HG03442 (cell line): ENCODE results near the gene HDAC11.
A peak's percentile ranks its signal among the peaks of the same experiment; 100 is the strongest.
"Not testable (repeated sequence)": the region's sequence is repeated elsewhere in the genome, so short reads cannot be mapped to it uniquely, and the experiment has no call there.

Experiments
- ATAC-seq: cut with Tn5 transposase; IDR thresholded peaks from one replicate; pipeline ENCODE4 v1.9.1; 2021; ENCODE audit warnings: mild to moderate bottlenecking, moderate library complexity; ENCODE audit not compliant: unreplicated experiment

The HDAC11 gene

DNA sequence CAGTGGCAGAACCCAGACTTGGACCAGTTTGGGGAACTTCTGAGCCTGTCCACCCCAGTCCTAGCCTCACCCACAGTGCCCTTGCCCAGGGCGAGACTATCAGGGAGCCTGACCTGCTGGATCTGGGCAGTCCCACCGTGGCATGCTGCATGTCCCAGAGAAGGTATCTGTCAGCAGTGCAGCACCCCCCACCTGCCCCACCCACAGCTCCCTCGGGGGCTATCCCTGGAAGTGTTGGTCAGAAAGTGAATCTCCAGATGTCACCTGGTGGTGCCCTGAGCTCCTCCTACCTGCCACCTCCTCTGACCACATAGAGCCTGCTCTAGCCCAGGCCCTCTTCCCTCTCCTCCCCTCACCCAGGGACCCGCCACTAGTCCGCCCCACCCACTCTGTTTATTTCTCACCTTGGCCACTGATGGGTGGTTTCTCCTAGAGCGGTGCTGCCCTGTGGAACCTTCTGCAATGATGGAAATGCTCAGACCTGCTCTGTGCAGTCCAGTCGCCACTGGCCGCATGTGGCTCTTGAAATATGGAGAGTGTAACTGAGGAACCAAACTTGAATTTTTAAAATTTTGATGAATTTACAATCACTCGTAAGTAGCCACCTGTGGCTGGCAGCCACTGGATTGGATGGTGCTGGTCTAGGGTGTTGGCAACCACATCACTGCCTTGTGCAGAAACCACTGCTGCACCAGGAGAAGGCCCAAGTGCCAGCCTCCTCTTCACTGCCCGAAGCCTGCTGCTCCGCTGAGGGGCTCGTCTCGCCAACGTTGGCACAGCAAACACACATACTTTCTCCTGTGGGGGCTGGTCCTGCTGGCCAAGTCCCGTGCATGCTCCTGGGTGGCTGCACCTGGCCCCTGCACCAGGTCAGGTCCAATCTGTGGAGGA, 13.1 kb downstream of the HDAC11 start:
- no peak for ATAC-seq

DNA sequence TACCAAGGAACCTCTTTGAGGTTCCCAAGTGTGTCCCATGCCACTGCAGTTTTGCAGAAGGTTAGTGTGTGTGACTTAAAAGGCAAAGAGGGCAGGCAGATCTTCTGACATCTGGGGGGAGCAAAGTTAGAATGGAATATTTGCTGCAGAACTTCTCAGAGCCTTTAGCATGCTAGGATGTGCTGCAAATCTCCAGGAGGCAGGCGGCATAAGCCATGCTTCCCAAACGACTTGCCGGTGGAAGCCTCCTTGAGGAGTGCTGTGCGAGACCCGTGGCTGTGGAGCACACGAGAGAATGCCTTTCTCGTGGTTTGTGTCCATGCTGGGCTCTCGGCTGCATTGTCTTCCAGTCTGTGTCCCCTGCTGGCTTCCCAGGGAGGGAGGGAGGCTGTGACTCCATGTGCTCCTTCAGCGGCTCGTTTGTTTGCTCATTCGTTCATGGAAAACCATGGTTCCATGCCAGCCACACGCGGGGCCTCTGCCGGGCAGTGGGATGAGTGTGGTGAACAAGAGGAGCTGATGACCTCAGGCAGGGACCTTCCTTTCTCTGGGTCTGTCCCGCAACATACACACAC, 13.8 kb downstream of the HDAC11 start:
- no peak for ATAC-seq

DNA sequence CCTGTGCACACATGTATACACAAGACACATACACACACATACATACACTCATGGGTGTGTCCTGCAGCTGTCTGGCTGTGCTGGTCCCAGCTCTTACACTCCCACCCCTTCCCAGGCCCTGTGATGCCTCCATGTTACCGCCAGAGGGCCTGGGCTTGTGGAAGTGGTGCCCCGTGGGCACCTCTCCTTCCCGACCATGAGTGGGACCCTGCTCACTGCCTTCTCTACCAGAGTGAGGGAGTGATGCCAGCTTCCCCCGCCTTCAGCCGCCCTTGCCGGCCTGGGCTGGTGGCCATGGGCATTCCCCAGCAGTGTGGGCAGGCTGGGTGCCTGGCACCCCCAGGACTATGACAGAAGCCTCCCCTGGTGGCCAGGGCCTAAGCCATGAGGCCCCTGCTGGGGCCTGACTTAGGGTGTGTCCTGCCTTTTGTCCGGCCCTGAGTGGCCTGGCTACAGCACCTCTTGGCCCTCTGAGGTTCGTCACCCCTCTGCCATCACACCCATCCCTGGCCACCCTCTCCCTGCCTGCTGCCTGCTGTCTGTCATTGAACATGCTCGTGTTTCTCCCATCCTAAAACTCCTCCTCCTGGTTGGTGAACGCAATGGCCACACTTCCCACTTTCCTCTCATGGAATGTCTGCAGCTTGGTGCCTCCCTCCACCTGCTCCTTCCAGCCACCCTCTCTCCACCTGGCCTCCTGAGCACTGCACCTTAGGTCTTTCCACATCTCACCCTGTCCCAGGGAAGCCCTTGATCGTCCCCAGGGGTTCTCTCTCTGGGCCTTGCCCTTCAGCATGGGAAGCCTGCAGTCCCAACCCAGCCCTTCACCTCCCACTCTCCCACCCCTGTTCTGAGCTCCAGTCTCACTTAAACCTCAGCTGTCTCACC, 14.6 kb downstream of the HDAC11 start:
- no peak for ATAC-seq

DNA sequence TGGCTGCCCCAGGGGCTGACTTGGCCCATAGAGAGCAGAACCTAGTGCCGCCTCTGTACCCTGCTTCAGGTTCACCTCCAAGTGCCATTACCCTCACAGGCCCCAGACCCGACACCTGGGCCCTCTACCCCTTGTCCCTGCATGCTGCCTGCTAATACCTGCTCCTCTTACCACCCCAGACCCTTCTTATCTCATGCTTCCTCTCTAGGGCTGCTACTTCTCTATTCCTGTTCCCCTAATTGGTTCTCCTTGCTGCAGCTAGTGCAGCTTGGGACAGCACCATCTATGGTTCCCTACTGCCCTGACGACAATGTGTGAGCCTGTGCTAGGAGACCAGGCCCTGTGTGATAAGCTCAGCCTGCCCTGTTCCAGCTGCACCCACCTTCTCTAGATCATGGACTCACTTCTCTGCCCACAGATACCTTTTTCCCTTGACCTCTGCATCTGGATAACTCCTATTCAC, 15.3 kb downstream of the HDAC11 start:
- ATAC-seq: no peak

DNA sequence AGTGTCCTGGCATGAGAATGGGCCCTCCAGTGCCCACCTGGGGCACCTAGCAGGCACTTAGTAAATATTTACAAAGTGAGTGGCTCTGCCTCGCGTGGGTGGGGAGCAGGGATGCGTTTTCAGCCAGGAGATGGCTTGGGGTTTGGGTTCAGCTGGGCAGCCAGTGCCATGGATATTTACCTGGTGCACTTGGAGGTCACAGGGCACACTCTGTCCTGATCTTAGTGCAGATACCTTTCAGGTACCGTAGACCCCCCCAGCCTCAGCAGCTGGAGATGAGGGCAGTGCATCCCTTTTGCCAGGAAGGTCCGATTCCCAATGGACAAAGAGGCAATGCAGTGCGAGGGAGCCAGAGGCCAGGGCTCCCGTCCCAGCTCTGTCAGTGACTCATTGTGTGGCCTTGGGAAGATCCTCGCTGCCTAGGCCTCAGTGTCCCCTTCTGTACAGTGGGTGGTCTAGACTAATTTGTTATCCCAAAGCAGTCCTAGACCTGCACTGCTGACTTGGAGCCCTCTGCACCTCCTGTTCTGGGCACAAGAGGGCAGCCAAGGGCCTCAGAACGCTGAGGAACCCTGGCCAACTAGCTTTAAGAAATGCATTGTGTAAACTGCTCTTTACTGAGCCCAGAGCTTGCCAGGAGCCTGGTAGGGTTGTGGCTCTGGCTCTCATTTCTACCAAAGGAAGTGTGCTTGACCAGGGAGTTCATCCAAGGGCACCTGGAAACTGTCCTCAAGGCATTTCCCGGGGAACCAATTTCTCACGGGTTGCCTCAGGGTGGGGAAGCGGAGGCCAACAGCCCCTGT, 16.0 kb downstream of the HDAC11 start:
- ATAC-seq: peak; percentile 63

DNA sequence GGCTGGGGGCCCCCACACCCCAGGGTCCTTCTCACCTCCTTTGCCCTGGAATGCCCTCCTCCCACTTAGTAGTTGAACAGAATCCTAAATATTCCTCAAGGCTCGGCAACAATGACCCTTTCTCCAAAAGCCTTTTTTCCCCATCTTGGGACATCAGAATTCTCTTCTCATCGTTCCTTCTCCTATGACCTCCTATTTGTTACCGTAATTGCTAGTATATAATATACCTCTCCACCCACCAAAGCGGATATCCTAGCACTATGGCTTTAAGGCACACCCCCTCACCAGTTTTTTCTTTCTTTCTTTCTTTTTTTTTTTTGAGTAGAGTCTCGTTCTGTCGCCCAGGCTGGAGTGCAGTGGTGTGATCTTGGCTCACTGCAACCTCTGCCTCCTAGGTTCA, 16.8 kb downstream of the HDAC11 start:
- ATAC-seq: no peak

DNA sequence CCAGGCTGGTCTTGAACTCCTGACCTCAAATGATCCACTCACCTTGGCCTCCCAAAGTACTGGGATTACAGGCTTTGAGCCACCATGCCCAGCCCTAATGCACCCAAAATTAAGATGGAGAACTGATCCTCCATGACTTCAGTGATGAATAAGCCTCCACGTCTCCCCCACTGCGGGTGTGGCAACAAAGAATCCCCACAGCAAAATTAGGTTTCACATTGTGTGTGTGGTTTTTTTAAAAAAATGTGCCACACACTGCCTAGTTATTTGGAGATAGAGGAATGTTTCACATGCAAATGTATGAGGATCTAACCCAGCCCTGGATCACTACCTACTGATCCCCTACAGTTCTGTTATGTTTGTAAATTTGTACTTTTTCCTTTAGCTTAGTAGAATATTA, 17.3 kb downstream of the HDAC11 start:
- no peak for ATAC-seq

DNA sequence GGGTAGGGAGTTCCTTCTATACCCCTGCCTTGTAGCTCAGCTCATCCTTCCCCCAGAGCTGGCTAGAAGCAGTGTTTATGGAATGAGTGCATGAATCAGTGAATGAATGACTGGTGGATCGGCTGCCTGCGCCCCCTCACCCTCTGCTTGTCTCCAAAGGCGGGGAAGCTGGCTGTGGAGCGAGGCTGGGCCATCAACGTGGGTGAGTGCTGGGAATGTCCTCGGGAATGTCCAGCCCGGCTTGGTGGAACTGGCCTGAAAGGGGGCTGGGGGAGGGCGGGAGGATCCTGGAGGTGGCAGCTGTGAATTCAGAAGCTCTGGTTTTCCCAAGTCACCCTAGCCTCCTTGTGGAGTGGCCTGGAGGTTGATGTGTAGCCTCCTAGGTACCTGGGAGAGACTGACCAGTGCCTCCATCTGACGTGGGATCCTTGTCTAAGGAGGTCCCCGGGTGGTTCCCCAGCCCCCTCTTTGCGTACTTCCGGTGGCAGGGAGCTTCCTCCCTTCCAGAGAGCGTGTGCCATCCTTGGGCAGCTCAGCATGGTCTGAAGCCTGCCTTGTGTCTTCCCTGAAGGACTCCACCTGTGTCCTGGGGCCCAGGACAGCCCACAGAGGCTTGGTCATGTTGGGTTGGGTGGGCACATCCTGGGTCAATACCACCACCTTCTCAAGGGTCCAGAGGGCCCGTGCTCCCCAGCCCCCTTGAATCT, 18.4 kb downstream of the HDAC11 start:
- ATAC-seq: no peak

DNA sequence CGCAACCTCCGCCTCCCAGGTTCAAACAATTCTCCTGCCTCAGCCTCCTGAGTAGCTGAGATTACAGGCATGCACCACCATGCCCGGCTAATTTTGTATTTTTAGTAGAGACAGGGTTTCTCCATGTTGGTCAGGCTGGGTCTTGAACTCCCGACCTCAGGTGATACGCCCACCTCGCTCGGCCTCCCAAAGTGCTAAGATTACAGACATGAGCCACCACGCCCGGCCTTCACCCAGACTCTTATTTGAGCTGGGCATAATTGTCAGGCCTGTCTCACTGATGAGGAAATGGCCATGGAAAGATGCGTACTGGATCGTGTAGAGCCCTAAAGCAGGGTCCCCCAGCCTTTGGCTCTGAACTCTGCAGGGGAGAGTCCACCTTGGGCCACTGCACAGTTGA, 19.1 kb downstream of the HDAC11 start:
- ATAC-seq: not testable (repeated sequence)

DNA sequence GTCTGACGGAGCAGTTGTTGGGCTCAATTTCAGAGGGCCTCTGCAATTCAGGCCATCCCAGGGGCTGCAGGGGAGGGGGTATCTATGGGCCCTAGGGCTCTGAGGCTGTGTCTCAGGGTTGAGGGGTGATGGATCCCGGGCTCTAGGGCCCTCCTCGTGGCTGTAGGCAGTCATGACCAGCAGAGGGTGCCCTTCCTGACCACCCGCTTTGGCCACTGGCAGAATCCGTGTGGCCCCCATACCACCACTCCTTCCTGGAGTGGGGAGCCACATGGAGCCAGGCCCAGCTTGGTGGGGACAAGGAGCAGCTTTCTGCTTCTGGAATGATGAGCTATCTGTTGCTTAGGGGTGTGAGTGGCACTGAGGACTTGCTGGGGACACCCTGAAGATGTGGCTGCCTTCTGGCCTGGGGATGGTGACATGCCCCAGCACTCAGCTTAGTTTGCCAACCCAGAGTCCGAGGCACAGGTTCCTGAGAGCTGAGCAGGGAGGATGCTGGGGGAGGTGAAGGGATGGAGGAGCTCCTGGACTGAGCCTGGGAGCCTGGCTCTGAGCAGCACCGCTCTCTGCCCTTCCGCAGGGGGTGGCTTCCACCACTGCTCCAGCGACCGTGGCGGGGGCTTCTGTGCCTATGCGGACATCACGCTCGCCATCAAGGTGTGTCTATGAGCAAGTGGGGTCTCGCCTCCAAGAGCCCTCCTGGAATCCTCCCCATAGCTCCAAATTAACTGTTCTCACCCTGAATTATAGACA, 20.2 kb downstream of the HDAC11 start:
- ATAC-seq: no peak

DNA sequence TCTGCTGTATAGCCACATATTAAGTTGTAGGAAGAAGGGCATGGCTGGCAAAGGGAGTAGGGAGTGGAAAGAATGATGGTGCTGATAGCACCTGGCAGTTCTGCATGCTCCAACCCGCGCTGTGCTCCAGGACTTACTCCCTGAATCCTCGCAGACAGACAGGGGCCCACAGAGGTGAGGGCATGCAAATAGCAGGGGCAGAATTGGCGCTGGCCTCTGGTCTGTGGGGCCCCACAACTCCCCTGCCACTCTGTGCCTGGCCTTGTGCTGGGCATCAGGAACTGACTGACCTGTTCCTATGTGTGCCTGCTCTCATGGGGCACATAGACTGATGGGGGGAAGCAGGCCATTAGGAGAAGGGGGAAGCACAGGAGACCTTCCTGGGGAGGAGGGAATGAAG, 20.9 kb downstream of the HDAC11 start:
- no peak for ATAC-seq

DNA sequence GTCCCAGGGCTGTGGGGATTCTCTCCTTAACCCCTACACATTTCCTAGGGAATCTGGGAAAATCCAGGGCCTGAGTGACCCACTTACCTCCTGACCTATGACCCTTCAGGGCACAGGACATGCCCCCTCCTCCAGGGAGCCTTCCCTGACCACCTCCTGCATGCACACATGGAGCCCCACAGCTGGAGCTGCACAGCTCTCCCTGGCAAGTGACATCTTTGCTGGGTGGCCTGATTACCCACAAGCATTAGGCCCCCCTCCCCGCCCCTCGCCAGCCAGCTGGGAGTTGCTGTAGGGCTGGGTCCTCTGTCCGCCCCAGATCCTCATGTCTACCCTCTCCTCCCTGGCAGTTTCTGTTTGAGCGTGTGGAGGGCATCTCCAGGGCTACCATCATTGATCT, 21.4 kb downstream of the HDAC11 start:
- no peak for ATAC-seq

DNA sequence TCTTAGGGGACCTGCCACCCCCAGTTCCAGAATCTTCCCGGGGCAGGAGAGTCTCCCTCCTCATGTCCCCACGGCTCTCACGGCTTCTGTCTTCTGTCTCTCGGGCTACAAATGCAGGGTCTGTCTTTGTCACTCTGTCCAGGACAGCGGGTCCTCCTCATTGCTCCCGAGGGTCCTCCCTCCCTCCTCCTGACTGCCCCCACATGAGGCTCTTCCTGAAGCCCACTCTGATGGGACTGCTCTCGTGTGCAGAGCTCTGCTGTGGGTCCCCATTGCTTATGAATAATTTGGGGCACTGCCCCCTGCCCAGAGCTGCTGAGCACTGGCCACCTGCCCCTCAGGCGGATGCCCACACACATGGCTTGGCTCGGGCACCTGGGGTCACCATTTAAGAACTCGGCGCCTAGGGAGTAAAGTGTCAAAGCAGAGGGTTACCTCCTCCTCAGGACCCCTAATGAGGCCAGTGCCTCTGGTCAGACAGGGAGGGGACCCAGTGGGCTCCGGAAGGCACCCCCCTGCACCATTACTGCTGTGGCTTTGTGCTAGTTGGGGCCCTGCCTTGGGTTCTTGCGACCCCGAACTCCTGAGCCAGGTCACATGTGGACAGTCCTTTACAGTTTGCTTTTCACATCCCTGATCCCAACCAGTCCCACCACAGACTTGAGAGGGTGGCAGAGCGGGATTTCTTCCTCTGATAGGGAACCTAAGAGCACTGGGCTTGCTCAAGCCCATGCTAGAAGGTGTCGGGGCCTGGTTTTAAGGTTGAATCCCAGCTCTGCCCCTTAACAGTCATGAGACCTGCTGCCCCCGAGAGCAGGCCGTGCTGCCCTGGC, 22.1 kb downstream of the HDAC11 start:
- ATAC-seq: no peak

DNA sequence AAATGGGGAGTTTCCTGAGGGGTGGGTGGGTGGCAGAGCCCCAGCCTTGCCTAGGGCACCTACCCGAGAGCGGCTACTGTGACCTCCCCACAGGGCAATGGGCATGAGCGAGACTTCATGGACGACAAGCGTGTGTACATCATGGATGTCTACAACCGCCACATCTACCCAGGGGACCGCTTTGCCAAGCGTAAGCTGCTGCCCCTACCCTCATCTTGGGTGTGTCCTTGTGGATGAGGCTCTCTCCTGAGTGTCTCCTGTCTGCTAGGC, 22.6 kb downstream of the HDAC11 start:
- ATAC-seq: no peak

DNA sequence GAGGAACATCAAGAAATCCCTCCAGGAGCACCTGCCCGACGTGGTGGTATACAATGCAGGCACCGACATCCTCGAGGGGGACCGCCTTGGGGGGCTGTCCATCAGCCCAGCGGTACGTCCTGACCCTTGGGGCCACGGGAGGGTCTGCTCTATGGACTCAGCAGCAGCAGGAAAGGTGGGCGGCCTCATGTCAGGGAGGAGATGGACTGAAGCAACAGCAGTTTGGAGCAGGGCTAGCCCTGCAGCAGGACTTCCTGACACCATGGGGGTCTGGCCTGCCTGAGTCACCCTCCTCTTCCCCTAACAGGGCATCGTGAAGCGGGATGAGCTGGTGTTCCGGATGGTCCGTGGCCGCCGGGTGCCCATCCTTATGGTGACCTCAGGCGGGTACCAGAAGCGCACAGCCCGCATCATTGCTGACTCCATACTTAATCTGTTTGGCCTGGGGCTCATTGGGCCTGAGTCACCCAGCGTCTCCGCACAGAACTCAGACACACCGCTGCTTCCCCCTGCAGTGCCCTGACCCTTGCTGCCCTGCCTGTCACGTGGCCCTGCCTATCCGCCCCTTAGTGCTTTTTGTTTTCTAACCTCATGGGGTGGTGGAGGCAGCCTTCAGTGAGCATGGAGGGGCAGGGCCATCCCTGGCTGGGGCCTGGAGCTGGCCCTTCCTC, 24.2 kb downstream of the HDAC11 start:
- ATAC-seq: no peak

DNA sequence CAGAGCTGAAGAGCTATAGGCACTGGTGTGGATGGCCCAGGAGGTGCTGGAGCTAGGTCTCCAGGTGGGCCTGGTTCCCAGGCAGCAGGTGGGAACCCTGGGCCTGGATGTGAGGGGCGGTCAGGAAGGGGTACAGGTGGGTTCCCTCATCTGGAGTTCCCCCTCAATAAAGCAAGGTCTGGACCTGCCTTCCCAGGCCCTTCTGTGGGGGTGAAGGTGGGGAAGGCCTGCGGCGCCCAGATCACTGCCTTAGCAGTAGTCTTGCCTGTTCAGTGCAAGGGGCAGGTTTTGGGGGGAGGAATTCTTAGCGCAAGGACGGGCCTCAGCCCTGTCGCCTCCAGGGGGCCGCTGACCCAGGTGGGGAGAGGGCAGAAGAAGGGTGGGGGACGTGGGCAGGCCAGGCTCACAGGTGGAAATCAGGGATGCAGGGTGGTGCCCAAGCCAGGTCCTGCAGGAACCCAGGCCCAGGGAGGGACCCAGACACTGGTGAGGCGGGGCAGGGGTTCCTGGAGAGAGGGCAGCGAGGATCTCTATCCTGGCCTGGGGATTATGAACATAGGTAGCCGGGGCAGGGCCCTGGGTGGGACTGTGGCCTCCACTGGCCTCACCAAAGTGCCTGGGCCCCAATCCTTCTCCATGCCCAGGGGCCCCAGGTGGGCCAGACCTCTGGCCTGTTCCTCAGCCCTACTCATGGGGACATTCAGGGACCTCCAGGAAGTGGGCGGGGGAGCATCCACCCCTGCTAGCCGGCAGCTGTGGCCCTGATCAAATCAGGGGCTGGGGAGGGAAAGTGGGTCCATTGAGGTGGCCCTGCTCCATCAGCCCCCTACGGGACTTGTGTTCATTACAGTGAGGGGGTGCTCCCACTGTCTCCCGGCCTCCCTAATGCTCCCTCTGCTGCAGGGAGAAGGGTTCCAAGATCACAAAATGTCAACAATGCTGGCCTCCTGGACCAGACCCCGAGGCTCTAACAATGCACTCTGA, 25.3 kb downstream of the HDAC11 start:
- no peak for ATAC-seq

DNA sequence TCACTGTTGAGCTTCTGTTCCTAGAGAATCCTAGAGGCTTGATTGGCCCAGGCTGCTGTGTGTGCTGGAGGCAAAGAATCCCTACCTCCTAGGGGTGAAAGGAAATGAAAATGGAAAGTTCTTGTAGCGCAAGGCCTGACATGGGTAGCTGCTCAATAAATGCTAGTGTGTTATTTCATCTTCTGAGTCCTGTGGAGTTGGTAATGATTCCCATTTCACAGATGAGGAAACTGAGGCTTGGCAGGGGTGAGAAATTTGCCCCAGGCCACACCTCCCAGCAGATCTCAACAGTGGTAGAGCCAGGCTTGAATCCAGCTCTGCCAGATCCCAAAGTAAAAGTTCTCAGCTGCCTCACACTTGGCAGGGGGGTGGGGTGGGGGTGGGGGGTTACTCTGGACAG, 26.1 kb downstream of the HDAC11 start:
- ATAC-seq: no peak
